ENCODE data around the gene FAM200C.

Gene FAM200C

DNA sequence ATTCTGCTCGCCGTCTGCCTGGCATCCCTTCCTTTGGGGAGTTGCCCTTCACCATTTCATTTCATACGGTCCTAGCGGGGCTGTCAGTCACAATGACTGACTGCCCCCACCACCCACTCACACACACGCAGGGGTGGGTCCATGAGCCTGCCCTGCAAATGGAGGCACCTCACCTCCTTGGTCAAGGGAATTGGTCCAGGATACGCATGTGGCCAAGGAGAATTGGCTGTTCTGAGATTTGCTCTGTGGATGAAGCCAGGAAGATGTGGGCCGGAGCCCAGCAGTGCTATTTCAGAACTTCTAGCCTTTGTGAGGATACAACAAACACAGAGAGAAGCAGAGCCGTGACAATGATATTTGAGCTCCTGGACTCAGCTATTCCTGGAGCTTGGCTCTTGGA, 46.5 kb downstream of the FAM200C start:
- ATAC-seq = no peak
- TF ChIP-seq, protein P1, sequence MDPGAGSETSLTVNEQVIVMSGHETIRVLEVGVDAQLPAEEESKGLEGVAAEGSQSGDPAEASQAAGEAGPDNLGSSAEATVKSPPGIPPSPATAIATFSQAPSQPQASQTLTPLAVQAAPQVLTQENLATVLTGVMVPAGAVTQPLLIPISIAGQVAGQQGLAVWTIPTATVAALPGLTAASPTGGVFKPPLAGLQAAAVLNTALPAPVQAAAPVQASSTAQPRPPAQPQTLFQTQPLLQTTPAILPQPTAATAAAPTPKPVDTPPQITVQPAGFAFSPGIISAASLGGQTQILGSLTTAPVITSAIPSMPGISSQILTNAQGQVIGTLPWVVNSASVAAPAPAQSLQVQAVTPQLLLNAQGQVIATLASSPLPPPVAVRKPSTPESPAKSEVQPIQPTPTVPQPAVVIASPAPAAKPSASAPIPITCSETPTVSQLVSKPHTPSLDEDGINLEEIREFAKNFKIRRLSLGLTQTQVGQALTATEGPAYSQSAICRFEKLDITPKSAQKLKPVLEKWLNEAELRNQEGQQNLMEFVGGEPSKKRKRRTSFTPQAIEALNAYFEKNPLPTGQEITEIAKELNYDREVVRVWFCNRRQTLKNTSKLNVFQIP (CRISPR knock-in tag; IDR thresholded peaks at IDR 0.05; ENCODE audit: borderline replicate concordance, low read depth) = no peak
- TF ChIP-seq ZNF70 (CRISPR knock-in tag; IDR thresholded peaks at IDR 0.05) = no peak
- TF ChIP-seq, protein P2, sequence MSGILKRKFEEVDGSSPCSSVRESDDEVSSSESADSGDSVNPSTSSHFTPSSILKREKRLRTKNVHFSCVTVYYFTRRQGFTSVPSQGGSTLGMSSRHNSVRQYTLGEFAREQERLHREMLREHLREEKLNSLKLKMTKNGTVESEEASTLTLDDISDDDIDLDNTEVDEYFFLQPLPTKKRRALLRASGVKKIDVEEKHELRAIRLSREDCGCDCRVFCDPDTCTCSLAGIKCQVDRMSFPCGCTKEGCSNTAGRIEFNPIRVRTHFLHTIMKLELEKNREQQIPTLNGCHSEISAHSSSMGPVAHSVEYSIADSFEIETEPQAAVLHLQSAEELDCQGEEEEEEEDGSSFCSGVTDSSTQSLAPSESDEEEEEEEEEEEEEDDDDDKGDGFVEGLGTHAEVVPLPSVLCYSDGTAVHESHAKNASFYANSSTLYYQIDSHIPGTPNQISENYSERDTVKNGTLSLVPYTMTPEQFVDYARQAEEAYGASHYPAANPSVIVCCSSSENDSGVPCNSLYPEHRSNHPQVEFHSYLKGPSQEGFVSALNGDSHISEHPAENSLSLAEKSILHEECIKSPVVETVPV (CRISPR knock-in tag; IDR thresholded peaks at IDR 0.05) = no peak
- TF ChIP-seq GLIS3 (CRISPR knock-in tag; IDR thresholded peaks at IDR 0.05) = no peak
- no peak for TF ChIP-seq TOX (CRISPR knock-in tag; IDR thresholded peaks at IDR 0.05; ENCODE audit: borderline replicate concordance)
- TF ChIP-seq RARB (CRISPR knock-in tag; IDR thresholded peaks at IDR 0.05) = no peak
- no peak for TF ChIP-seq ESRRG (CRISPR knock-in tag; IDR thresholded peaks at IDR 0.05)
- TF ChIP-seq, protein P3, sequence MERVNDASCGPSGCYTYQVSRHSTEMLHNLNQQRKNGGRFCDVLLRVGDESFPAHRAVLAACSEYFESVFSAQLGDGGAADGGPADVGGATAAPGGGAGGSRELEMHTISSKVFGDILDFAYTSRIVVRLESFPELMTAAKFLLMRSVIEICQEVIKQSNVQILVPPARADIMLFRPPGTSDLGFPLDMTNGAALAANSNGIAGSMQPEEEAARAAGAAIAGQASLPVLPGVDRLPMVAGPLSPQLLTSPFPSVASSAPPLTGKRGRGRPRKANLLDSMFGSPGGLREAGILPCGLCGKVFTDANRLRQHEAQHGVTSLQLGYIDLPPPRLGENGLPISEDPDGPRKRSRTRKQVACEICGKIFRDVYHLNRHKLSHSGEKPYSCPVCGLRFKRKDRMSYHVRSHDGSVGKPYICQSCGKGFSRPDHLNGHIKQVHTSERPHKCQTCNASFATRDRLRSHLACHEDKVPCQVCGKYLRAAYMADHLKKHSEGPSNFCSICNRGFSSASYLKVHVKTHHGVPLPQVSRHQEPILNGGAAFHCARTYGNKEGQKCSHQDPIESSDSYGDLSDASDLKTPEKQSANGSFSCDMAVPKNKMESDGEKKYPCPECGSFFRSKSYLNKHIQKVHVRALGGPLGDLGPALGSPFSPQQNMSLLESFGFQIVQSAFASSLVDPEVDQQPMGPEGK (CRISPR knock-in tag; IDR thresholded peaks at IDR 0.05; ENCODE audit: borderline replicate concordance) = no peak
- TF ChIP-seq, protein P4, sequence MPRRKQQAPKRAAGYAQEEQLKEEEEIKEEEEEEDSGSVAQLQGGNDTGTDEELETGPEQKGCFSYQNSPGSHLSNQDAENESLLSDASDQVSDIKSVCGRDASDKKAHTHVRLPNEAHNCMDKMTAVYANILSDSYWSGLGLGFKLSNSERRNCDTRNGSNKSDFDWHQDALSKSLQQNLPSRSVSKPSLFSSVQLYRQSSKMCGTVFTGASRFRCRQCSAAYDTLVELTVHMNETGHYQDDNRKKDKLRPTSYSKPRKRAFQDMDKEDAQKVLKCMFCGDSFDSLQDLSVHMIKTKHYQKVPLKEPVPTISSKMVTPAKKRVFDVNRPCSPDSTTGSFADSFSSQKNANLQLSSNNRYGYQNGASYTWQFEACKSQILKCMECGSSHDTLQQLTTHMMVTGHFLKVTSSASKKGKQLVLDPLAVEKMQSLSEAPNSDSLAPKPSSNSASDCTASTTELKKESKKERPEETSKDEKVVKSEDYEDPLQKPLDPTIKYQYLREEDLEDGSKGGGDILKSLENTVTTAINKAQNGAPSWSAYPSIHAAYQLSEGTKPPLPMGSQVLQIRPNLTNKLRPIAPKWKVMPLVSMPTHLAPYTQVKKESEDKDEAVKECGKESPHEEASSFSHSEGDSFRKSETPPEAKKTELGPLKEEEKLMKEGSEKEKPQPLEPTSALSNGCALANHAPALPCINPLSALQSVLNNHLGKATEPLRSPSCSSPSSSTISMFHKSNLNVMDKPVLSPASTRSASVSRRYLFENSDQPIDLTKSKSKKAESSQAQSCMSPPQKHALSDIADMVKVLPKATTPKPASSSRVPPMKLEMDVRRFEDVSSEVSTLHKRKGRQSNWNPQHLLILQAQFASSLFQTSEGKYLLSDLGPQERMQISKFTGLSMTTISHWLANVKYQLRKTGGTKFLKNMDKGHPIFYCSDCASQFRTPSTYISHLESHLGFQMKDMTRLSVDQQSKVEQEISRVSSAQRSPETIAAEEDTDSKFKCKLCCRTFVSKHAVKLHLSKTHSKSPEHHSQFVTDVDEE (CRISPR knock-in tag; IDR thresholded peaks at IDR 0.05) = no peak
- TF ChIP-seq ZFP30 (CRISPR knock-in tag; IDR thresholded peaks at IDR 0.05) = no peak
- no peak for TF ChIP-seq ISL1 (CRISPR knock-in tag; IDR thresholded peaks at IDR 0.05)
- TF ChIP-seq ZNF565 (CRISPR knock-in tag; conservative IDR thresholded peaks at IDR 0.05; ENCODE audit: low read depth) = no peak
- TF ChIP-seq, protein P5, sequence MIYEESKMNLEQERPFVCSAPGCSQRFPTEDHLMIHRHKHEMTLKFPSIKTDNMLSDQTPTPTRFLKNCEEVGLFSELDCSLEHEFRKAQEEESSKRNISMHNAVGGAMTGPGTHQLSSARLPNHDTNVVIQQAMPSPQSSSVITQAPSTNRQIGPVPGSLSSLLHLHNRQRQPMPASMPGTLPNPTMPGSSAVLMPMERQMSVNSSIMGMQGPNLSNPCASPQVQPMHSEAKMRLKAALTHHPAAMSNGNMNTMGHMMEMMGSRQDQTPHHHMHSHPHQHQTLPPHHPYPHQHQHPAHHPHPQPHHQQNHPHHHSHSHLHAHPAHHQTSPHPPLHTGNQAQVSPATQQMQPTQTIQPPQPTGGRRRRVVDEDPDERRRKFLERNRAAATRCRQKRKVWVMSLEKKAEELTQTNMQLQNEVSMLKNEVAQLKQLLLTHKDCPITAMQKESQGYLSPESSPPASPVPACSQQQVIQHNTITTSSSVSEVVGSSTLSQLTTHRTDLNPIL (CRISPR knock-in tag; IDR thresholded peaks at IDR 0.05; ENCODE audit: low read depth) = no peak
- TF ChIP-seq ARNTL (CRISPR knock-in tag; IDR thresholded peaks at IDR 0.05; ENCODE audit: borderline replicate concordance, low read depth) = no peak
- no peak for TF ChIP-seq CSDC2 (CRISPR knock-in tag; IDR thresholded peaks at IDR 0.05)
- TF ChIP-seq ZC3H10 (CRISPR knock-in tag; IDR thresholded peaks at IDR 0.05) = no peak
- no peak for TF ChIP-seq ZNF8 (CRISPR knock-in tag; IDR thresholded peaks at IDR 0.05)
- TF ChIP-seq TCF4 (CRISPR knock-in tag; IDR thresholded peaks at IDR 0.05; ENCODE audit: borderline replicate concordance) = no peak
- no peak for TF ChIP-seq PPARA (CRISPR knock-in tag; IDR thresholded peaks at IDR 0.05; ENCODE audit: borderline replicate concordance)

DNA sequence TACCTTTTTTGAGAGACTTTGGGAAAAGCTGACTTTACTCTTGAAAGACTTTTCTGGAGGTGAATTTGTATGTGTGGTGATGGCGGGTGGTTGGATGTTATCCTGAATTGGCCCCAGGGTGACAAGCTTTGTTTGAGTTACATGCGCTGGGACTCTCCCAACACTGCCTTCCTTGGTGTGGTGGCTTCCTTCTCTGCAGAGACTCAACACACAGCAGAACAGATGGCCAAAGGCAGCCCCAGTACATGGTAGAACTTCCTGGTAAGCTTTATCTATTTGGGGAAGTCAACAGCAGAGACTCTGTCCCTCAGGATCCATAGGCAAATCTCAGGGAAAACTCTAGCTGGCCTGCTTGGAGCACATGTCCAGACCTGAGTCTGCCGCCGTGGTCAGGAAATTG, 47.5 kb downstream of the FAM200C start:
- TF ChIP-seq, protein P2 (CRISPR knock-in tag; IDR thresholded peaks at IDR 0.05) = no peak
- ATAC-seq = no peak

DNA sequence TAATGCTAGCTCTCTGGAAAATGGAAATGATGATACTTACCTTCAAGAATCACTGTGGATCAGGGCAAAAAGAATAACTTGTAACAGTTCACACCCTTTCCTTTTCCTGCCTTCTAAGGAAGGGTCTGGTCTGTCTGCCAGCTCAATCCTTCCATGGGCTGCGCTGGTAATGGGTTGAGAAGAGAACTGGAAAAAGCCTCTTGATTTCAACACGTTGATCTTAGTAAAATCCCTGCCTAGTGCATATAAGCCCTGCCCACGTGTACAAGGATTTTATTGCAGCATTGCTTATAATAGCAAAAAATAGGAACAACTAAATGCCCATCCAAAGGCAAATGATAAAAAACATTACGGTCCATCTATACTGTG, 49.9 kb downstream of the FAM200C start:
- ATAC-seq = no peak
- no peak for TF ChIP-seq ESRRG (CRISPR knock-in tag; IDR thresholded peaks at IDR 0.05)
- TF ChIP-seq, protein P1 (CRISPR knock-in tag; IDR thresholded peaks at IDR 0.05; ENCODE audit: borderline replicate concordance, low read depth) = no peak
- TF ChIP-seq SNAI2 (CRISPR knock-in tag; IDR thresholded peaks at IDR 0.05) = no peak
- TF ChIP-seq ISL1 (CRISPR knock-in tag; IDR thresholded peaks at IDR 0.05) = no peak
- TF ChIP-seq, protein P2 (CRISPR knock-in tag; IDR thresholded peaks at IDR 0.05) = no peak
- no peak for TF ChIP-seq ZNF8 (CRISPR knock-in tag; IDR thresholded peaks at IDR 0.05)
- no peak for TF ChIP-seq OSR1 (CRISPR knock-in tag; IDR thresholded peaks at IDR 0.05)
- no peak for TF ChIP-seq PPARA (CRISPR knock-in tag; IDR thresholded peaks at IDR 0.05; ENCODE audit: borderline replicate concordance)
- TF ChIP-seq, protein P4 (CRISPR knock-in tag; IDR thresholded peaks at IDR 0.05) = no peak
